ENCODE measurements around the gene DDR2. TPM values are rescaled to one million over a fixed set of nuclear protein-coding genes. Genes with fewer than 3 reads are reported as not detected.

DDR2 gene
- total RNA-seq, 2 donors from 2014 or later: 14.2 to 27.0 TPM

GRCh38 chr1:162706003-162706402 lies 73.7 kb downstream of the DDR2 start:
- Histone ChIP-seq H3K27ac (no peak overlapping the region), H3K4me3 (no peak overlapping the region), H3K4me1 (replicated peaks) (no peaks in the 10 kb centered on the region), H3K27me3 (replicated peaks; ENCODE audit: insufficient read depth) (no peaks in the 10 kb centered on the region), H3K36me3 (no peaks in the 10 kb centered on the region), H3K9me3 (no peaks in the 10 kb centered on the region)
- intact Hi-C loops (cut with DNase I): no loop called here
- no peak for DNase-seq (ENCODE audit: low spot score)
- 47% methylated on average over 2 of the region's 2 CpGs for WGBS
- TF ChIP-seq POLR2A (IDR thresholded peaks at IDR 0.05) (no peak), POLR2AphosphoS5 (IDR thresholded peaks at IDR 0.05) (no peak), CTCF (IDR thresholded peaks at IDR 0.05) (no peak)

GRCh38 chr1:162706606-162707005 lies 74.3 kb downstream of the DDR2 start:
- intact Hi-C loops (cut with DNase I): no loop called here
- H3K4me1 ChIP-seq (replicated peaks): no peaks in the 10 kb centered on the region
- WGBS: 94% methylated on average over 3 of the region's 3 CpGs

GRCh38 chr1:162708286-162708685 lies 76.0 kb downstream of the DDR2 start:
- Histone ChIP-seq H3K27me3 (replicated peaks; ENCODE audit: insufficient read depth) (no peaks in the 10 kb centered on the region), H3K9me3 (no peaks in the 10 kb centered on the region), H3K4me3 (no peak overlapping the region), H3K27ac (no peak overlapping the region), H3K4me1 (replicated peaks) (no peaks in the 10 kb centered on the region), H3K36me3 (no peaks in the 10 kb centered on the region)
- TF ChIP-seq POLR2A (IDR thresholded peaks at IDR 0.05): no peak
- TF ChIP-seq POLR2AphosphoS5 (IDR thresholded peaks at IDR 0.05): no peak
- TF ChIP-seq CTCF (IDR thresholded peaks at IDR 0.05): no peak
- 97% methylated on average over 3 of the region's 3 CpGs for WGBS
- intact Hi-C loops (cut with DNase I): no loop called here
- no peak for DNase-seq (ENCODE audit: low spot score)

More at GRCh38 chr1:162706606-162707005, 74.3 kb downstream of the DDR2 start:
- TF ChIP-seq POLR2A (IDR thresholded peaks at IDR 0.05) (no peak), CTCF (IDR thresholded peaks at IDR 0.05) (no peak), POLR2AphosphoS5 (IDR thresholded peaks at IDR 0.05) (no peak)
- Histone ChIP-seq H3K27ac (no peak overlapping the region), H3K9me3 (no peaks in the 10 kb centered on the region), H3K4me3 (no peak overlapping the region), H3K36me3 (no peaks in the 10 kb centered on the region), H3K27me3 (replicated peaks; ENCODE audit: insufficient read depth) (no peaks in the 10 kb centered on the region)
- no peak for DNase-seq (ENCODE audit: low spot score)

GRCh38 chr1:162709132-162709860 lies 77.0 kb downstream of the DDR2 start:
- TF ChIP-seq POLR2AphosphoS5 (IDR thresholded peaks at IDR 0.05) (no peak), POLR2A (IDR thresholded peaks at IDR 0.05) (no peak), CTCF (IDR thresholded peaks at IDR 0.05) (no peak)
- Histone ChIP-seq H3K4me1 (replicated peaks) (no peaks in the 10 kb centered on the region), H3K27me3 (replicated peaks; ENCODE audit: insufficient read depth) (no peaks in the 10 kb centered on the region), H3K4me3 (no peak overlapping the region), H3K27ac (no peak overlapping the region), H3K9me3 (no peaks in the 10 kb centered on the region), H3K36me3 (no peaks in the 10 kb centered on the region)
- intact Hi-C loops (cut with DNase I): no loop called here
- no peak for DNase-seq (ENCODE audit: low spot score)
- WGBS: 87% methylated on average over 4 of the region's 4 CpGs

GRCh38 chr1:162709870-162710269 lies 77.6 kb downstream of the DDR2 start:
- Histone ChIP-seq H3K9me3 (no peaks in the 10 kb centered on the region), H3K36me3 (no peaks in the 10 kb centered on the region), H3K4me1 (replicated peaks) (no peaks in the 10 kb centered on the region), H3K27ac (no peak overlapping the region), H3K4me3 (no peak overlapping the region), H3K27me3 (replicated peaks; ENCODE audit: insufficient read depth) (no peaks in the 10 kb centered on the region)
- WGBS: 44% methylated on average over 1 of the region's 1 CpG
- intact Hi-C loops (cut with DNase I): no loop called here
- no peak for DNase-seq (ENCODE audit: low spot score)
- no peak for TF ChIP-seq POLR2AphosphoS5 (IDR thresholded peaks at IDR 0.05)
- TF ChIP-seq CTCF (IDR thresholded peaks at IDR 0.05): no peak
- TF ChIP-seq POLR2A (IDR thresholded peaks at IDR 0.05): no peak
